A549 treated with ZK216348 at 1 μM for 4 hours (cell line): ENCODE measurements around the gene BAG5. TPM values are rescaled to one million over a fixed set of nuclear protein-coding genes. Genes with fewer than 3 reads are reported as not detected.

ENCODE experiments used
- total RNA-seq: library from RNA; stranded (reverse); fragments of 200-300 nt; extraction: Qiagen RNA extraction; gene quantifications from 5 replicates; pipeline ENCODE4 v1.2.3, GENCODE V29; 2022; ENCODE audit warnings: low read depth

Gene BAG5
- total RNA-seq, result 19.8 to 26.3 TPM (median 25.6 TPM) in 5 replicates

DNA sequence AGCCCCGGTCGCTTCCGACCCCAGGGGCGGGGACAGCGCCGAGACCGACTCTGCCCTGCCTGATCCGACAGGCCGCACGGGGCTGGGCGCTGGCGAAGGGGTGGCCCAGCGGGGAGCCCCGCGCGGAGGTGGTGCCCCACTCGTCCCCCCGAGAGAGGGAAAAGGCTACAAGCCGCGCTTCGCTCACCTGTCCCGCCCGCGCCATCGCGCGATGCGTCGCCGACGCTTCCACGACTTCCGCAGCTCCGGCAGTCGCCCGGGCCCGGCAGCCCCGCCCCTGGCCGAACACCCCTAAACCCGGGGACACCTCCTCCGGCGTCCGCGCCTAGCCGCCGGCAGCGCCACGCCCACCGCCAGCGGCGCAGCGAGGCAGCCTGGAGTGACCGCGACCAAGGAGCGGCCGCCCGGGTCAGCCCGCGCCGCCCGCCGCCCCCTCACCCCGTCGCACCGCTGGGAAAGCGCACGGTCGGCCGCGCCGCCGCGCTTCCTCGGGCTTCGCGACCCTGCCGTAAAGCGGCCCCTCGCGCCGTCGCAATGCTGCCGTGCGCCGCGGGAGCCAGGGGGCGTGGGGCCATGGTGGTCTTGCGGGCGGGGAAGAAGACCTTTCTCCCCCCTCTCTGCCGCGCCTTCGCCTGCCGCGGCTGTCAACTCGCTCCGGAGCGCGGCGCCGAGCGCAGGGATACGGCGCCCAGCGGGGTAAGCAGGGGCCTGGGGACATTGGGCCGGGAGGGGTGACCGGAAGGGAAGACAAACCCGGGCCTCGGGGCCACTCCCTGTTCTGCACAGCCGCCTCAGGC lies at the start of gene BAG5, which contains the start of gene COA8:
BAG5 (minus strand) TSS at position 229 of the 797 bp plus-strand sequence. CDS start 1,493 bp downstream, outside the sequence.
COA8 (plus strand) TSS at position 532 of the 797 bp plus-strand sequence; CDS start at position 574, 42 bp downstream.

DNA sequence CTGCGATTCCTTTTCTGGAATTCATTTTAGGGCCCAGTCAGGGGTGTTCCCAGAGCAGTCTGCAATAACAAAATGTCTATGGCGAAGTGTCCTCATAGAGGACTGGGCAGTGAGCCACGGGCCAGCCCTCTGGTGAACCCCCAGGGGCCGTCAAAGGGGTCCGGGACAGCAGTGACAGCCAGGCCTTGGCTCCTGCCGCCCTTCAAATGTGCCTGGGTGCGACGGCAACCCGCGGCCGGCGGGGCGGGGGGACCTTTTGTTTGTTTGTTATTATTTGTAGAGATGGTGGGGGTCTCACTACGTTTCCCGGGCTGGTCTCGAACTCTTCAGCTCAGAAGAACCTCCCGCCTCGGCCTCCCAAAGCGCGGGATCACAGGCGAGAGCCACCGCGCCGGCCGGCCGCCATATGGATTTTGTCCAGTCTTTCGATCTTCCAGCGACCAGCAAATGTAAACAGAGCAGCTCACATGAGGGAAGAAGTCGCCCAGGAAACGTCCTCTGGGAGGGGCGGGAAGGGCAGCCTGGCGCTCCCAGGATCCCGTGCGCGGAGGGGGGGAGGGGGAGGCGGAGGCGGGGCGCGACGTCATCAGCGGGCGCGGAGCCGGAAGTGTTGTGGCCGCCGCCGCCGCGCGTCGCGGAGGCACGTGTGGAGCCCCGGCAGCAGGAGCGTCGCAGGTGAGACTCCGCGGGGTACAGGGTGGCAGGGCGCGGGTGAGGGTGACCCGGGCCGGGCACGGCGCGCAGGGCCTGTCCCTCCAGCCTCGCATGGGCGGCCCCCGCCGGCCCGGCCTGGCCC lies 33.7 kb downstream of the BAG5 start, which contains the start of gene TRMT61A:
TRMT61A (plus strand) TSS at position 610 of the 796 bp plus-strand sequence. CDS start 783 bp downstream, outside the sequence.

DNA sequence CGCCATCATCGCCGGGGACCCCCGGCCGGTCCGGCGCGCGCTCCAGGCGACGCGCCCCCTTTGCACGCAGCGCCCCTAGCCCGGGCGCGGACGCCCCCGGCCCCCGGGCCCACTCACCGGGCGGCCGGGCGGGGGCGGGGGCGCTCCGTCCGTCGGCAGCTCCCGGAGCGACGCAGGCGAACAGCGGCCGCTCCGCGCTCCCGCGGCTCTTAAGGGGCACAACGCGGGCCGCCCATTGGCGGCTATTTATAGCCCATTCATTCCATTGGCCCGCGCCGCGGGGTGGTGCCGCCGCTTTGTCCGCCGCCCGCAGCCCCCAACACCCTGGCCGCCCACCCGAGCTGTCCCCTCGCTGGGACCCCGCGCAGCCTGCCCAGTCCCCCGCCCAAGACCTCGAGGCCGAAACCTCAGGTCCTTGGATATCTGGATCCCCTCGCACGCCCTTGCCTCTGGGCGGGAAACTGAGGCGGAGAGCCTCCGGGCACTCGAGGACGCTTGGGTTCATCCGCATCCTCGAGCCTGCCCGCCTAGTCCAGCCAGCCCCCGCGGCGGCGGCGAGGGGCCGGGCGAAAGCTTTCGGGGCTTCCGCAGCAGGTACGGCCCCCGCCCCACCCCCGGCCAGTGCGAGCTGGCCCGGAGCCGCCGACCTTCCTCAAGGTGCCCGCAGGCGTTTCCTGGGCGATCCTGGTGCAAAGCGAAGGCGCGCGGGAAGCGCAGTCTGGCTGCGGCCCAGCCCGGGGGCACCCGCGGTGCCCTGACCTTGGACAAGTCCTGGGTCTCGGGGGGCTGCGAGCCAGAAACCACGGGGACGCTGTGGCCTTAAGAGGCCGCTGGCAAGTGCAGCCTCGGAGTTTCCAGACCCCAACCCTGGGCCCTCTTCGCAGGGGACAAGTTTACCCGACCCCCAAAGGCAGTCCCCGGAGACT lies 39.5 kb downstream of the BAG5 start, which contains the start of gene CKB:
CKB (minus strand) TSS at position 182 of the 926 bp plus-strand sequence. CDS start 337 bp downstream, outside the sequence.

Other genes starting within 250 kb of the BAG5 start
- 197 to 305 TPM (median 284 TPM) in 5 replicates for gene EIF5, start 228.4 kb downstream of the BAG5 start, total RNA-seq
- gene MARK3, start 177.2 kb downstream of the BAG5 start, total RNA-seq, result 55.5 to 73.3 TPM (median 57.5 TPM) in 5 replicates
- 65.1 to 115 TPM (median 109 TPM) in 5 replicates for gene CKB, start 39.8 kb downstream of the BAG5 start, total RNA-seq
- gene TRMT61A, start 33.5 kb downstream of the BAG5 start, total RNA-seq, result 13.3 to 29.5 TPM (median 26.9 TPM) in 5 replicates
- gene COA8, start 303 bp upstream of the BAG5 start, total RNA-seq, result 49.8 to 59.6 TPM (median 51.8 TPM) in 5 replicates
- gene KLC1, start 66.6 kb upstream of the BAG5 start, total RNA-seq, result 77.1 to 121 TPM (median 119 TPM) in 5 replicates
- 27.3 to 34.1 TPM (median 29.0 TPM) in 5 replicates for gene XRCC3, start 152.8 kb upstream of the BAG5 start, total RNA-seq
- gene ZFYVE21, start 153.2 kb upstream of the BAG5 start, total RNA-seq, result 33.8 to 44.5 TPM (median 38.8 TPM) in 5 replicates